ENCODE measurements around the gene C3orf49. TPM values are rescaled to one million over a fixed set of nuclear protein-coding genes. Genes with fewer than 3 reads are reported as not detected.

The C3orf49 gene
- total and polyA plus RNA-seq, 2 of the 13 experiments (the other 11 are each of a cell fraction or from before 2014, with no cell fraction given) = not detected

- TF ChIP-seq ZNF414 (CRISPR knock-in tag; IDR thresholded peaks at IDR 0.05) (no peak), REXO4 (CRISPR knock-in tag; IDR thresholded peaks at IDR 0.05; ENCODE audit: borderline replicate concordance) (no peak), ISL2 (CRISPR knock-in tag; IDR thresholded peaks at IDR 0.05) (no peak), ZNF646 (CRISPR knock-in tag; IDR thresholded peaks at IDR 0.05) (no peak), TERF1 (CRISPR knock-in tag; IDR thresholded peaks at IDR 0.05) (no peak), CCAR2 (optimal IDR thresholded peaks at IDR 0.05; ENCODE audit: low read depth, low read length) (no peak), ATF4 (CRISPR knock-in tag; IDR thresholded peaks at IDR 0.05) (peak in 1 of 2 experiments; percentile 81; a peak in 2 of 4 replicates), ZNF142 (CRISPR knock-in tag; IDR thresholded peaks at IDR 0.05) (no peak), RFXANK (CRISPR knock-in tag; IDR thresholded peaks at IDR 0.05) (no peak), SP5 (CRISPR knock-in tag; IDR thresholded peaks at IDR 0.05; ENCODE audit: borderline replicate concordance, low read depth) (no peak), FOXP4 (CRISPR knock-in tag; IDR thresholded peaks at IDR 0.05) (no peak), MAFK (conservative IDR thresholded peaks at IDR 0.05 in 1 of 2, IDR thresholded peaks at IDR 0.05 in 1 of 2; ENCODE audit: low read length in 2 of 2) (no peak)
These were observed 72.4 kb downstream of the C3orf49 start (continued) for GRCh38 chr3:63891518-63891917.

Measured in HepG2 (cell line).